Measurements from ENCODE around the gene KCNJ5.

GRCh38 chr11:128947773-128948172 lies 56.6 kb downstream of the KCNJ5 start:
- TF ChIP-seq MAX (IDR thresholded peaks at IDR 0.05) (no peak), EP300 (IDR thresholded peaks at IDR 0.05; ENCODE audit: borderline replicate concordance) (no peak), TCF12 (IDR thresholded peaks at IDR 0.05; ENCODE audit: low read depth) (no peak), EGR1 (IDR thresholded peaks at IDR 0.05) (no peak), RAD21 (IDR thresholded peaks at IDR 0.05; ENCODE audit: low read depth) (no peak), REST (IDR thresholded peaks at IDR 0.05; ENCODE audit: low read depth) (no peak), ZBTB7A (IDR thresholded peaks at IDR 0.05; ENCODE audit: low read depth) (no peak), TAF1 (IDR thresholded peaks at IDR 0.05; ENCODE audit: low read depth) (no peak), NFIC (IDR thresholded peaks at IDR 0.05) (no peak), FOXM1 (IDR thresholded peaks at IDR 0.05; ENCODE audit: borderline replicate concordance, low read depth) (no peak), YY1 (IDR thresholded peaks at IDR 0.05; ENCODE audit: low read depth) (no peak), CEBPB (IDR thresholded peaks at IDR 0.05) (no peak), CREB1 (IDR thresholded peaks at IDR 0.05; ENCODE audit: low read depth) (no peak), TEAD4 (IDR thresholded peaks at IDR 0.05) (no peak)
